Dendritic cell treated with granulocyte-macrophage colony-stimulating factor and Interleukin-4, amounts not matched to agents 40 ng/mL and 50 ng/mL, for 4 days (primary cell): ENCODE results near the gene RPS21.

Source experiments
- H3K27ac Mint-ChIP-seq: one replicate; pipeline ENCODE4 v1.8.0; 2022; ENCODE audit warnings: mild to moderate bottlenecking, mixed read lengths
- H3K27me3 Mint-ChIP-seq: one replicate; pipeline ENCODE4 v1.8.0; 2022; ENCODE audit warnings: mild to moderate bottlenecking, mixed read lengths
- H3K36me3 Mint-ChIP-seq: one replicate; pipeline ENCODE4 v1.8.0; 2022; ENCODE audit warnings: low read depth, mixed read lengths
- H3K4me1 Mint-ChIP-seq: one replicate; pipeline ENCODE4 v1.8.0; 2022; ENCODE audit warnings: low read depth, mixed read lengths
- H3K4me3 Mint-ChIP-seq: one replicate; pipeline ENCODE4 v1.8.0; 2022; ENCODE audit warnings: mild to moderate bottlenecking, moderate library complexity, mixed read lengths
- H3K9me3 Mint-ChIP-seq: one replicate; pipeline ENCODE4 v1.8.0; 2022; ENCODE audit warnings: mixed read lengths
- intact Hi-C: fragments of 100-400 bp; cut with micrococcal nuclease; formaldehyde crosslinking; loops from one replicate; pipeline ENCODE4 v1.15.0; 2022

Gene RPS21

DNA sequence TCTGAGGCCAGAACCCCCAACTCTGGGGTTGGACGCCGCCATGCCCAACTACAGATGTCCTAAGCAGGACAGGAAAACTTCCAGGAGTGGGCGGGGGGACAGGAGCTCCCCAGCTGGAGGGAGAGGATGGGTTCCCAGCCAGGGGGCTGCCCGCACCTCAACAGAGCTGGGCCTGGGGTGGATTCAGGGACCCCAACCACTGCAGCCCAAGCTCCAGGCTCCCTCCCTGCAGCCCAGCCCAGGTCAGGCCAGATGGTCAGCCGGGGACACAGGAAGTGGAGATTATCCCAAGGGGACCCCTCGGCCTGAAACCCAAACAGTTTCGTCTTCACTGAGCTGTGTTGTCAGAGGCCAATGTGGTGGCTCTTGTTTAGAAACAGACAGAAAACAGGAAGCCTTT, 29.2 kb upstream of the RPS21 start:
- intact Hi-C loops = no loop called here
- H3K9me3 Mint-ChIP-seq = no peaks in the 10 kb centered on the region
- no peak overlapping the region for H3K4me3 Mint-ChIP-seq
- H3K4me1 Mint-ChIP-seq = no peaks in the 10 kb centered on the region
- peaks cover 28% of the 10 kb centered on the region for H3K27me3 Mint-ChIP-seq
- no peaks in the 10 kb centered on the region for H3K36me3 Mint-ChIP-seq
- no peak overlapping the region for H3K27ac Mint-ChIP-seq

DNA sequence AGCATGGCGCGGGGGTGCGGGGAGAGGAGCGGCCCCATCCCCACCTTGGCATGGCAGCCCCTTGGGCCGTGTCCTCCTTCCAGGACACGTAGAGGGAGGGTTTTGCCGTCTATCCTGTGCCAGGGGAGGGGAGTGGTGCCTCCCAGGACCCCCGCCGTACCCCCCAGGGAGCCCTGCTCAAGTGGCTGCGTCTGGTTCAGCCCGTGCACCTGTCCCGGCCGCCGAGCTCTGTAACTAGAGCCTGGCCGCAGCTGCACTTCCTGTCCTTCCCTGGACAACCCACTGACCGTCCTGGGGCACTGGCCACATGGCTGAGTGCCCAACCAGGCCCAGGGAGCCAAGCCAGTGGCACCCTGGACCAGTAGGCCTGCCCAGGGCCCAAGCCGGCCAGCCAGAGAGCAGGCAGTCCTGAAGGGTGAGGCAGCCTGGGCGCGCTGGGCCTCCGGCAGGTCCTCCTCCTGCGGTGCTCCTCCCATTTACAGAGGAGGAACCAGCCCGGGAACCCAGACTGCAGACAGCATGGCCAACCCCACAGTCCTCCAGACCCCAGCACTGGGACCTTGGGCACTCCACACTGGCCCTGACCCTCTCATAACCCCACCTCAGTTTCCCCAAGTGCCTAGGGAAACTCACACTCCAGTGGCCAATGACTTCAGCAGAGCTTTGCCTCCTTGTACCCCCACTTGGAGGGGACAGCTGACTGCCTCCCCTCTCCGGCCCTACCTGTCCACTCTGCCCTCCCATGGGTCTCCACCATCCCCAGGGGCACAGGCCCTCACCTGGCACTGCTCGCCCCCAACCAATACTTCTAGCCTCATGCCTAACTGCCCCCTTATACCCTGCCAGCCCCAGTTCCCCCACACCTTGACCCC, 28.5 kb upstream of the RPS21 start:
- Mint-ChIP-seq H3K27ac (no peak overlapping the region), H3K9me3 (no peaks in the 10 kb centered on the region), H3K36me3 (no peaks in the 10 kb centered on the region), H3K4me1 (no peaks in the 10 kb centered on the region), H3K27me3 (peaks cover 31% of the 10 kb centered on the region), H3K4me3 (no peak overlapping the region)
- intact Hi-C loops = no loop called here

DNA sequence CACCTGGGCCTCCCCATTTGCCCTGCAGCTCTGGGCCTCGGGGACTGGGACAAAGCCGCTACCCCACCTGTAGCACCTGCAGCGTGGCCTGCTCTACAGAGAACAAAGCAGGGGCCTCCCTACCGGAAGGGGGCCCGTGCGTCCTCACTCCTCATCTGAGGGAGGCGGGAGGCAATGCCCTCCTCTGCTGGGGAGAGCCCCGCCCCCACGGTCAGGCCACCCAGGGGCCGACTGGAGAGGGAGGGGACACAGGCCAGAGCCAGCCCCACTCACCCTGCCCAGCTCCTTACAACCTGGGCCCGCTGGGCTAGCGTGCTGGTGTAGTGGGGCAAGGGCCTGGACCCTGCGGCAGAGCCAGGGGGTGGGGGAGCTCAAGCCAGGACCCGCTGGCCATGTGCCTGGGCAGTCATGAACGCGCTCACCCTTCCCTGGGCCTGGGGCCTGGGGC, 27.8 kb upstream of the RPS21 start:
- intact Hi-C loops = no loop called here
- Mint-ChIP-seq H3K4me3 (no peak overlapping the region), H3K4me1 (no peaks in the 10 kb centered on the region), H3K27ac (no peak overlapping the region), H3K9me3 (no peaks in the 10 kb centered on the region), H3K27me3 (peaks cover 36% of the 10 kb centered on the region), H3K36me3 (no peaks in the 10 kb centered on the region)

DNA sequence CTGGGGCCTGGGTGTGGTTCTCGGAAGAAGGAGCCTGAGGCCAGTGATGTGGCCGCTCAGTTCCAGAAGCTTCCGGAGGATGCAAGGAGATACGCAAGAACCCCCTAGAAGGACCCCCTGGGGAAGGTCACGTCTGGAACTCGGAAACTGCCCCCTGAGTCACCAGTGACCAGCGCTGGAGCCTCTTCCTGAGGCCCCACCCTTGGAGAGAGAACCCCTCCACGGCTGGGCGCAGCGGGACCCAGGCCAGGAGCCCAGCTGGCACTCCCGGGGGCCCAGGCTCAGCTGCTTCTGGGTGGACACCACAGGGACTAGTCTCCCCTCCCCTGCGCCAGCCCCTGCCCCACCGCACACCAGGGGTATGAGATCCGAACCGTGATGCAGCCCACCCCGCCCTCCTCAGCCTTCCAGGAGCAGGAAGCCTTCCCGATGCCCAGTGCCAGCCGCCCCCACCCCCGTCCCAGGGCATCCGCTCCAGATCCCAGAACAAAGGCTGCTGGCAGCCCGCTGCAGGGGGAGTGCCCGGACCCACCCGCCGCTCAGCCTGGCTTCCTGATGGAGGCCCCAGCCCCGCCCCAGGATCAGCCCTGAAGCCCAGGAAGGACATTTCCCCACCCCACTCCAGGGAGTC, 27.3 kb upstream of the RPS21 start:
- H3K9me3 Mint-ChIP-seq = no peaks in the 10 kb centered on the region
- H3K4me3 Mint-ChIP-seq = no peak overlapping the region
- peaks cover 40% of the 10 kb centered on the region for H3K27me3 Mint-ChIP-seq
- no peaks in the 10 kb centered on the region for H3K36me3 Mint-ChIP-seq
- no peak overlapping the region for H3K27ac Mint-ChIP-seq
- intact Hi-C loops = no loop called here
- peaks cover 2% of the 10 kb centered on the region for H3K4me1 Mint-ChIP-seq

DNA sequence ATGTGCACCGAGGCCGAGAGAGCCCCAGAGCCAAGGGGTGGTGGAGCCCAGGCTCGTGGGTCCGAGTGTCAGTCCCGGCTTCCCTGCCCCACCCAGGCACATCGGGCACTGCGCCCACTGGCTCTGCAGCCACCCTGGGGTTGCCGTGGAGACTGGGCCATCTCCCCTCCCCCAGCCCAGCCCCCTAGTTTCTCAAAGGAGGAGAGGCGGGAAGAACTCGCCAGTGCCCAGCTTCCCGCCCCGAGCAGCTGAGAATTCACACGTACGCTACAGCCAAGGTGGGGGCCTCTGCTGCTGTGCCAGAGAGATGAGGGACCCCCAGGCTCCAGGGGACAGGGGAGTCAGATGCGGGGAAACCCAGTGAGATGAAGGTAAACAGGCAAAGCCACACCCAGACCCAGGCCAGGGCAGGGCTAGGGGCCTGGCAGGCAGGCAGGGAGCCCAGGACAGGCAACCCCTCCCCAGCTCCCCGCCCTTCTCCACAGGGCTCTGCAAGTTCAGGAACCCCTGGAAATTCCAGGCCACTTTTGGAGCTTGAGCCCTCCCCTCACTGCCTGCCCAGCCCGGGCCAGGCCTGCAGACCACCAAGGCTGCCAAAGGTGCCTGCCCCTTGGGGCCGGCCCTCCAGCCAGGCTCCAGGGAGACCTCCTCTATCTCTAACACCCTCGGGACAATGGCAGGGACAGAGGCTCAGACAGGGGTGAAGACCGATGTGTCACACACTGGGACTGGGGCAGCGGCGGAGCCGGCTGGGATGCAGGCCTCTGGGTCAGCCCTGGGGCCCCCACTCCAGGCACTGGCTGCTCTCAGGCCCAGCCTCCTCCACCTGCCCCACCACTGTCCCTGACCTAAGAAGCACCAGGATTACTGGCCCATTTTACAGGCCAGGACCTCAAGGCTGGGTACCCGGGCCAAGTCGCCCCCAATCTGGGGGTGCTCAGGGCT, 25.8 kb upstream of the RPS21 start:
- peaks cover 52% of the 10 kb centered on the region for H3K27me3 Mint-ChIP-seq
- intact Hi-C loops = no loop called here
- H3K4me1 Mint-ChIP-seq = peaks cover 4% of the 10 kb centered on the region
- H3K9me3 Mint-ChIP-seq = no peaks in the 10 kb centered on the region
- H3K4me3 Mint-ChIP-seq = no peak overlapping the region
- H3K36me3 Mint-ChIP-seq = no peaks in the 10 kb centered on the region
- H3K27ac Mint-ChIP-seq = no peak overlapping the region

DNA sequence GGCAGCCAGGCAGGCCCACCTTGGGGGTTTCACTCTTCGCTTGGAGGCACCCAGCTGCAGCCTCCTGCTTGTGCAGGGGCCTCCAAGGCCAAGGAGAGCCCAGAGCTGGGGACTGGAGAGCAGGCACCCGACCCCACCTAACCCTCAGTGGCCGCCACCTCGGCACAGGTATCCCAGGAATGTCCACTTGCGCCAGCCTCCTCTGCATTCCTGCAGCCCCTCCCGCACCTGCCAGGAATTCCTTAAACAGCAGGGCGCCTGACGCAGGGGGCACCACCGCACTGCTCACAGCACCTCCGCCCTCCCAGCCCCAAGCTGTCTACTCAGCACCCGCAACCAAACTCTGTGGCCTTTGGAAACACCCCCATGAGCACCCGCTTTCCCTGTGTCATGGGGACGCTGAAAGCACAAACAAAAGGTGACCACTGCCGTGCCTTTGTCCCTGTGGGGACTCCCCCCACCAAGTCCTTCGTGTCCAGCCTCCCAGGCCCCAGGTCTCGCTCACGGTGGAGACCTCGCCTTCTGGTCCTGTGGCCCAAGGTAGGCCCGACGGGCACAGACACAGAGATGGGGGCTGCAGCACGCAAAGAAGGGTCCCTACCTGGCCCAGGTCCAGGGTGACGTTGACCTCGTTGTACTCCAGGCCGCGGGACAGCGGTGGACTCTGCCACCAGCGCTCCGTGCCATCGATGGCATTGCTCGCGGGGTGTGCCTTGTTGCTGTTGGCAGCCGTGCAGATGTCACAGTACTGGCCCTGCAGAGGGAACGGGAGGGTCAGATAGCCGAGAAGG, 24.9 kb upstream of the RPS21 start:
- no peak overlapping the region for H3K4me3 Mint-ChIP-seq
- peaks cover 4% of the 10 kb centered on the region for H3K4me1 Mint-ChIP-seq
- H3K27ac Mint-ChIP-seq = no peak overlapping the region
- intact Hi-C loops = no loop called here
- no peaks in the 10 kb centered on the region for H3K9me3 Mint-ChIP-seq
- H3K27me3 Mint-ChIP-seq = peaks cover 48% of the 10 kb centered on the region
- H3K36me3 Mint-ChIP-seq = no peaks in the 10 kb centered on the region

DNA sequence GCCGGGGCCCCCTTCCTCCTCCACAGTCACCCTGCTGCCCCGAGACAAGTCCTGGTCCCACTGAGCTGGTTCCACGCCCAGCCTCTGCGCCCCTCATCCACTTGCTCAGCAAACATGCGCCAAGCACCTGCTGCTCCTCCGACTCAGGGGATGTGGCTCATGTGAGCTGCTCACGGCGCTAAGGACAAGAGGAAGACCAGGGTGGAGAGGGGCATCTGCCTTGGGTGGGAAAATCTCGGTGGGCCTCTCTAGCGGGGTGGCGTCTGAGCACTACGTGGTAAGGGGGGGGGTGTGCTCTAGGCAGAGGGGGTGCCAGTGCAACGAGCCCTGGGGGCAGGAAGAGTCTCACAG, 24.3 kb upstream of the RPS21 start:
- peaks cover 43% of the 10 kb centered on the region for H3K27me3 Mint-ChIP-seq

DNA sequence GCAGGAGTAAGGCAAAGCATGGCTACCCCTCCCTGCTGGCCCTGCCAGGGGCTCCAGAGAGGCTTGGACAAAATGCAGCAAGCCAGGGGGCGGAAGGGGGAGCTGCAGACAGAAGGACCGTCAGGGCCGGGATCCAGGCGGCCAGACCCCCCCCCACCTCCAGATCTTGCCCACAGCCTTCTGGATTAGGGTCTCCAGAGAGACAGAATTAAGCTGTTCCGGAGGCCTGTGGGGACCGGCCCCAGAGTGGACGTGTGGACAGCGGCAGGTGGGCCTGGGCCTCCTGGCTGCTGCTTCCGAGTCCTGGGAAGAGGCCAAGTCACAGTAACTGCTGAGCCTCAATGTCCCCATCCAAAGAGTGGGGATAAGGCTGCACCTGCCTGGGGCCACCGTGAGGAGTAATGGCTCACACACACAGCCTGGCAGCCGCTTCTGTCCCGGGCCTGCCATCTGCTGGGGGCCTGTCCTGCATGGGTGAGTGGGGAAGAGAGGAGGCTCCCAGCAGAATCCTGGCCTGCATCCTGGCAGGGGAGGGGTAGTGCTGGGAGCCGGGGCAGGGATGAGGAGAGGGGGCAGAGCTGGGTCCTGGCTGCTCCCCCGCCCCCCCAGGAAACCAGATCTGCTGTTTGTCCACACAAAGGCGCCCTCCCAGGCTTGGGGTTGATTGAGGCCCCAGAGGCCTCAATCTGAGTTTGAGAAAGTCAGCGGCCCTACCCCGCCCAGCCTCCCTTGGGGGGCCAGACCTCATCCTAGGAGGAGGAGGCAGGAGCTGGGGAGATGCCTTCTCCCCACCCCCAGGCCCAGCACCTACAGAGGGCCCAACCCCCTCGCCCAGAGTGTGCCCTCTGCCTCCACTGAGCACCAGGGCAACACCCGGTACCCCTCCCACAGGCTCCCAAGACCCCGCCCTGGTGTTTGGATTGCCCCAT, 23.6 kb upstream of the RPS21 start:
- Mint-ChIP-seq H3K27ac (no peak overlapping the region), H3K36me3 (no peaks in the 10 kb centered on the region), H3K27me3 (peaks cover 47% of the 10 kb centered on the region), H3K4me1 (peaks cover 9% of the 10 kb centered on the region), H3K9me3 (no peaks in the 10 kb centered on the region), H3K4me3 (no peak overlapping the region)
- intact Hi-C loops = no loop called here

More for the DNA sequence above, 24.3 kb upstream of the RPS21 start:
- Mint-ChIP-seq H3K27ac (no peak overlapping the region), H3K4me3 (no peak overlapping the region), H3K36me3 (no peaks in the 10 kb centered on the region), H3K9me3 (no peaks in the 10 kb centered on the region), H3K4me1 (peaks cover 5% of the 10 kb centered on the region)
- intact Hi-C loops = no loop called here

DNA sequence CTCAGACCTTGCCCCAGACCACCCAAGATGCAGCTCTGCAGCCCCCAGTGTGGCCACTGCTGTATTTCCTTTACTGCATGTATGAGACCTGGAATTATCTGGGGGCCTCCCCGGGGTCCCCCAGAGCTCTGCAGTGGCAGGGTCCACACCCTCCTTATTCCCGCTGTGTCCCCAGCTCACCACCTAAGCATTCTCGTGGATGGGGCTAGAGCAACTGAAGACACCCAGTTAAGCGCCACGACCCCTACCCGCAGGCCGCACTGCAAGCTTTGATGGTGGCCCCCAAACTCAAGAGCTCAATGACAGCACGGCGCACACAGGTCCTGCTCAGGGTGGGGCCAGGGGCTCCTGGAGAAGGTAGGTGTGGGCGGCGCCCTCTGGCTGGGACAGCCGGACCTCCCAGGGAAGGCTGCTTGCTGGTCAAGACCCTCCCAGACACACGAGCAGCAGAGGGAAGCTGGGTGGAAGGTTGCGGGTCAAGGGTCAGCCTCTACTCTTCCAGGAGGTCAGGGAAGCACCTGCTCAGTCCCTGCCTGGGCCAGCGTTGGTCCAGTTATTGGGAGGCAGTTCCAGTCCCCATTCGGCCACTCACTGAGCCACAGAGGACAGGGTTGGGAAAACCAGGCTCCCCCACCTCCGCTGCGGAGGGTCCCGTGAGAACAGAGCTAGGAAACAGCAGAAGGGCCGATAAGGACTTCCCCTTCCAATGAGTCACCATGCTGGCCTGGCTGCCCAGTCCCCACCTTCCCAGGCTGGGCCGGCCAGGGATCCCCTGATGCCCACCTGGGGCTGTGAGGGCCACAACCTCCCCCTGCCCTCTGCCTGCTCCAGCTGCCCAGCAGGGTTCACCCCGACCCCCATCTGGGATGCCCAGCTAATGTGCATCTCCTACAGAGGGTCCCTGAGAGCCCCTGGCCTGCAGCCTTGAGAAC, 22.7 kb upstream of the RPS21 start:
- H3K36me3 Mint-ChIP-seq = no peaks in the 10 kb centered on the region
- intact Hi-C loops = no loop called here
- H3K4me3 Mint-ChIP-seq = no peak overlapping the region
- no peaks in the 10 kb centered on the region for H3K9me3 Mint-ChIP-seq
- no peak overlapping the region for H3K27ac Mint-ChIP-seq
- peaks cover 19% of the 10 kb centered on the region for H3K4me1 Mint-ChIP-seq
- H3K27me3 Mint-ChIP-seq = peaks cover 50% of the 10 kb centered on the region

DNA sequence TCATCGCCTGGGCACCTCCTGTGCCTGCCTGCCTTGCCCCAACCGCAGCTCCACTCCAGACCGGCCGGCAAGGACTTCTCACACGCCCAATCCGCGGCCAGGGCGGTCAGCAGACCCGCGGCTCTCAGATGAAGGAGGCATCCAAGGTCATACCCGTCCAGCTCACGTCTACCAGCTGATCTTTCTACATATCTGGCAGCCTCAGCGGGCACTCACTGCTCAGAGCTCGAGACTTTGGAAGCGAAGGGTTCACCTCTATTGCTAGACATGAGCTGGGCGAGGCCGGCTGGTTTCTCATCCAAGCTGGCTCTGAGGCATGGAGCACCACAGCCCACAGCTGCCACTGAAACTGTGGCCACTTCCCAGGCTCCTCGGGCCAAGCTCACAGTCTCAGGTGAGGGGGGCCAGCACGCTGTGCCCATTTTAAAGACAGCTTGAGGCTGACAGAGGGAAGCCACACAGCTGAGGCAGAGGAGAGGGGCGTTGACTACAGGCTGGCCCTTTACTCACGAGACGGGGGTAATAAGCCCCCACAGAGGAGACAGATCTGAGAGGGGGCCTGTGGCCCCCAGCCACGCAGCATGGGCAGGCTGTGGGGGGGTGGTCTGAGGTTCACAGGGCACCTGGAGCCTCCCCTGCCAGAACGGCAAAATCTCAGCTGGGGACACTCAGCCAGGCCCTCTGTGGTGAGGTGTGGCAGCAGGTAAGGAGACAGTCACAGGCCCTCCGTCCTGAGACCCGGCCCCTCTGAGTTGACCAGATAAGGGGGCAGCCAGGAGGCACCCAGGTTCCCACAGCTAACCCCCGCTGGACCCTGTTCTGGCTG, 21.8 kb upstream of the RPS21 start:
- Mint-ChIP-seq H3K27me3 (peaks cover 60% of the 10 kb centered on the region), H3K4me3 (no peak overlapping the region), H3K4me1 (peaks cover 20% of the 10 kb centered on the region), H3K27ac (no peak overlapping the region), H3K36me3 (no peaks in the 10 kb centered on the region), H3K9me3 (no peaks in the 10 kb centered on the region)
- intact Hi-C loops = no loop called here

DNA sequence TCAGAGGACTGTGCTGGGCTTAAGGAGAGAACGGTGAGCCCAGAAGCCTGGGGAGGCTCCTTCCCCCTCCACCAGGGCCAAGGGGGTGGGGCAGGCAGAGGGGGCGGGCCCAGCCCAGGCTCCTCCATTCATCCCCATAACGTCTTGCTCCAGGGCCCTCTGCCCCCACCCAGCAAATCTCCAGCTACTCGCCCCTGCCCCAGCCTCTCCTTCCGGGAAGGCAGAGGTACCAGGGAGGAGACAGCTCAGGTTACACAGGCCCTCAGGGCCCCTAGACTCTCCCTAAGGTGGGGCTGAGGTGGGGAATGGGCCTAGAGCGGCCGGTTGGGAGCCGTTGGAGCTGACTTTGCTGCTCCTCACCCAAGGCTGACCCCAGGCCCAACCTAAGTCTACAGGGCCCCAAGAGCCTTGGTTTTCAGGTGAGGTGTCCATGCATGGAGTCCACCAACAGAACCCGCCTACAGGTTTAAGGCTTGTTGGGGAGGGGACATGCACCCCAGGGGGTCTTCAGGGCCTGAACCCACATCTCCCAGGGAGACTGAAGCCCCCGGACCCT, 21.0 kb upstream of the RPS21 start:
- Mint-ChIP-seq H3K27me3 (peaks cover 65% of the 10 kb centered on the region), H3K27ac (no peak overlapping the region), H3K9me3 (no peaks in the 10 kb centered on the region), H3K4me1 (peaks cover 20% of the 10 kb centered on the region), H3K4me3 (no peak overlapping the region), H3K36me3 (no peaks in the 10 kb centered on the region)
- intact Hi-C loops = no loop called here
